DLD1 (cell line): ENCODE measurements around the gene SEMA6B.
"Not testable (repeated sequence)": the region's sequence is repeated elsewhere in the genome, so short reads cannot be mapped to it uniquely, and the experiment has no call there.

Experiments
- in situ Hi-C: cut with HindIII; loops from 2 replicates; pipeline ENCODE4 v1.10.0; 2017; ENCODE audit warnings: low sequenced_read_pairs

SEMA6B gene

GRCh38 chr19:4573682-4574081 lies 14.2 kb upstream of the SEMA6B start:
- in situ Hi-C loops = no loop called here

- in situ Hi-C loops = no loop called here
Measured at GRCh38 chr19:4571305-4571917, 11.9 kb upstream of the SEMA6B start.

- in situ Hi-C loops = no loop called here
Measured at GRCh38 chr19:4570916-4571304, 11.4 kb upstream of the SEMA6B start.

GRCh38 chr19:4570402-4570801 lies 10.9 kb upstream of the SEMA6B start:
- in situ Hi-C loops = no loop called here

GRCh38 chr19:4568886-4569285 lies 9.4 kb upstream of the SEMA6B start:
- in situ Hi-C loops = no loop called here

- in situ Hi-C loops = no loop called here
Measured at GRCh38 chr19:4567584-4568071, 8.1 kb upstream of the SEMA6B start.

- in situ Hi-C loops = no loop called here
Measured at GRCh38 chr19:4566402-4567051, 7.0 kb upstream of the SEMA6B start.

GRCh38 chr19:4563562-4563961 lies 4.1 kb upstream of the SEMA6B start:
- in situ Hi-C loops = not testable (repeated sequence)

- in situ Hi-C loops = not testable (repeated sequence)
Measured at GRCh38 chr19:4562085-4562484, 2.6 kb upstream of the SEMA6B start.

- in situ Hi-C loops = no loop called here
Measured at GRCh38 chr19:4557971-4558941, 1.2 kb downstream of the SEMA6B start.

- in situ Hi-C loops = no loop called here
Measured at GRCh38 chr19:4557144-4557970, 2.1 kb downstream of the SEMA6B start.

GRCh38 chr19:4556597-4557127 lies 2.8 kb downstream of the SEMA6B start:
- in situ Hi-C loops = no loop called here

GRCh38 chr19:4555657-4556561 lies 3.6 kb downstream of the SEMA6B start:
- in situ Hi-C loops = no loop called here

- in situ Hi-C loops = no loop called here
Measured at GRCh38 chr19:4554717-4555116, 4.8 kb downstream of the SEMA6B start.

GRCh38 chr19:4553775-4554174 lies 5.7 kb downstream of the SEMA6B start:
- in situ Hi-C loops = no loop called here

- in situ Hi-C loops = no loop called here
Measured at GRCh38 chr19:4553092-4553695, 6.3 kb downstream of the SEMA6B start.

- in situ Hi-C loops = no loop called here
Measured at GRCh38 chr19:4552525-4552819, 7.0 kb downstream of the SEMA6B start.

GRCh38 chr19:4550479-4551050 lies 8.9 kb downstream of the SEMA6B start:
- in situ Hi-C loops = no loop called here

- in situ Hi-C loops = no loop called here
Measured at GRCh38 chr19:4550018-4550417, 9.5 kb downstream of the SEMA6B start.
